ENCODE data around the gene DUS1L.

DUS1L gene

GRCh38 chr17:82010575-82011525 is 54.8 kb downstream of the DUS1L start:
- no peak for DNase-seq

- no peak for DNase-seq
Measured at GRCh38 chr17:82009413-82009812, 56.2 kb downstream of the DUS1L start.

- no peak for DNase-seq
Measured at GRCh38 chr17:82008941-82009405, 56.6 kb downstream of the DUS1L start.

- DNase-seq, result no peak
Measured at GRCh38 chr17:82008258-82008940, 57.2 kb downstream of the DUS1L start.
